Left renal pelvis (tissue), 4 donors: ENCODE data around the gene SLC27A5. TPM values are rescaled to one million over a fixed set of nuclear protein-coding genes. Genes with fewer than 3 reads are reported as not detected.
A peak's percentile ranks its signal among the peaks of the same experiment; 100 is the strongest.

Experiments used
- DNase-seq, 4 donors: peaks; one replicate each; pipeline ENCODE4 v3.0.0-alpha.2; 2013; ENCODE audit warnings: low read depth in 4 of 4, low spot score in 3 of 4
- polyA plus RNA-seq, 4 donors: library from polyadenylated mRNA; unstranded; fragments of 120-200 nt; gene quantifications; one replicate each; pipeline ENCODE4 v1.2.1, GENCODE V29; 2013; ENCODE audit not compliant: insufficient read length in 4 of 4

Gene SLC27A5
- 10 to 100 TPM in 1 of 4 donors, 1 to 10 TPM in 3; 6.8 to 11.3 (median 8.6) TPM for polyA plus RNA-seq

- DNase-seq = no peak
These were observed at the start of gene SLC27A5 for GRCh38 chr19:58511353-58512208. TSS of gene SLC27A5 (minus strand) at chr19:58511992. CDS start at chr19:58511955, 37 bp downstream.

GRCh38 chr19:58560921-58561320, 49.1 kb upstream of the SLC27A5 start:
- DNase-seq = no peak

- no peak for DNase-seq
These were observed 48.5 kb upstream of the SLC27A5 start for GRCh38 chr19:58560007-58560887.

- DNase-seq = peak in 3 of 4 donors; percentile 76 to 85 (median 85)
These were observed 47.6 kb upstream of the SLC27A5 start for GRCh38 chr19:58559275-58560006.

- DNase-seq = peak; percentile 92 to 98 (median 97)
These were observed 47.0 kb upstream of the SLC27A5 start for GRCh38 chr19:58558623-58559274.

GRCh38 chr19:58558066-58558622, 46.4 kb upstream of the SLC27A5 start, which contains the start of gene UBE2M:
TSS of gene UBE2M (minus strand) at chr19:58558611. CDS start at chr19:58558381, 230 bp downstream.
- no peak for DNase-seq

- no peak for DNase-seq
These were observed 45.7 kb upstream of the SLC27A5 start for GRCh38 chr19:58557221-58558065.

- no peak for DNase-seq
These were observed 44.9 kb upstream of the SLC27A5 start for GRCh38 chr19:58556622-58557220.

GRCh38 chr19:58555920-58556621, 44.3 kb upstream of the SLC27A5 start:
- no peak for DNase-seq

- DNase-seq = no peak
These were observed 43.6 kb upstream of the SLC27A5 start for GRCh38 chr19:58555369-58555885.

- peak; percentile 88 to 95 (median 92) for DNase-seq
These were observed 42.9 kb upstream of the SLC27A5 start, which contains the start of gene CHMP2A for GRCh38 chr19:58554494-58555368. TSS of gene CHMP2A (minus strand) at chr19:58555105. CDS start at chr19:58554212, 893 bp downstream.

- DNase-seq = no peak
These were observed 42.2 kb upstream of the SLC27A5 start for GRCh38 chr19:58553799-58554493.

- DNase-seq = no peak
These were observed 40.9 kb upstream of the SLC27A5 start for GRCh38 chr19:58552655-58553054.

GRCh38 chr19:58551577-58552471, 40.0 kb upstream of the SLC27A5 start:
- no peak for DNase-seq

- no peak for DNase-seq
These were observed 39.3 kb upstream of the SLC27A5 start for GRCh38 chr19:58551123-58551497.
